K562 (cell line): Measurements from ENCODE around the gene CMTM8.

Source experiments
- BRF1 ChIP-seq: IDR thresholded peaks from 3 replicates; pipeline ENCODE4 v1.6.1; 2011; ENCODE audit warnings: borderline replicate concordance, mild to moderate bottlenecking; ENCODE audit not compliant: insufficient read length; ENCODE audit errors: extremely low read depth
- ETV1 ChIP-seq: fragments of 450-650 bp; conservative IDR thresholded peaks from 2 replicates; pipeline ENCODE4 v1.6.1; 2016; ENCODE audit warnings: missing genetic modification characterization, control low read depth, low read depth, missing compliant biosample characterization
- HIVEP1 ChIP-seq: fragments of 250-450 bp; sonication (Bioruptor Pico); IDR thresholded peaks from 2 replicates; pipeline ENCODE4 v1.4.0; 2020; ENCODE audit warnings: mild to moderate bottlenecking
- HNRNPK ChIP-seq: fragments of 200-400 bp; formaldehyde crosslinking; IDR thresholded peaks from one replicate; pipeline ENCODE4 v1.6.1; 2018; ENCODE audit warnings: mild to moderate bottlenecking, low read depth, low read length; ENCODE audit not compliant: poor library complexity, severe bottlenecking
- POLR2A ChIP-seq: fragments of 450-650 bp; conservative IDR thresholded peaks from 2 replicates; pipeline ENCODE4 v1.6.1; 2016
- POLR2AphosphoS2 ChIP-seq: IDR thresholded peaks from 2 replicates; pipeline ENCODE4 v1.6.1; 2012; ENCODE audit warnings: low read length, improper control_type of control experiment
- POLR2H ChIP-seq: IDR thresholded peaks from 2 replicates; pipeline ENCODE4 v1.6.1; 2016; ENCODE audit warnings: missing genetic modification characterization, low read depth, mild to moderate bottlenecking, control low read depth, missing compliant biosample characterization, moderate library complexity
- SIRT6 ChIP-seq: IDR thresholded peaks from one replicate; pipeline ENCODE4 v1.6.1; 2012; ENCODE audit warnings: low read depth, mild to moderate bottlenecking, control low read depth, inconsistent platforms, low read length, moderate library complexity
- ZNF263 ChIP-seq: sonication (generic); formaldehyde crosslinking; IDR thresholded peaks from 2 replicates; pipeline ENCODE4 v1.8.0; 2022; ENCODE audit warnings: mild to moderate bottlenecking, missing genetic modification reagents, borderline replicate concordance
- TF ChIP-seq, protein P1 (sequence below), 2 experiments: fragments of 450-650 bp; conservative IDR thresholded peaks; 2 replicates each; pipeline ENCODE4 v1.6.1; 2017; ENCODE audit warnings: mild to moderate bottlenecking in 2 of 2, moderate library complexity in 2 of 2
- TF ChIP-seq, protein P2 (sequence below), 3 experiments: IDR thresholded peaks in 2 of 3; conservative IDR thresholded peaks in 1 of 3; 2 replicates each; pipeline ENCODE4 v1.5.1; 2011 to 2012; ENCODE audit warnings: low read length in 3 of 3, mild to moderate bottlenecking in 3 of 3, control low read depth in 2 of 3, improper control_type of control experiment in 1 of 3, inconsistent platforms in 1 of 3, low read depth in 1 of 3, mixed read lengths in 1 of 3, moderate library complexity in 1 of 3; ENCODE audit not compliant: insufficient read depth in 2 of 3
- TF ChIP-seq, protein P3 (sequence below): IDR thresholded peaks from 2 replicates; pipeline ENCODE4 v1.6.1; 2016; ENCODE audit warnings: missing genetic modification characterization, missing compliant biosample characterization

DNA sequence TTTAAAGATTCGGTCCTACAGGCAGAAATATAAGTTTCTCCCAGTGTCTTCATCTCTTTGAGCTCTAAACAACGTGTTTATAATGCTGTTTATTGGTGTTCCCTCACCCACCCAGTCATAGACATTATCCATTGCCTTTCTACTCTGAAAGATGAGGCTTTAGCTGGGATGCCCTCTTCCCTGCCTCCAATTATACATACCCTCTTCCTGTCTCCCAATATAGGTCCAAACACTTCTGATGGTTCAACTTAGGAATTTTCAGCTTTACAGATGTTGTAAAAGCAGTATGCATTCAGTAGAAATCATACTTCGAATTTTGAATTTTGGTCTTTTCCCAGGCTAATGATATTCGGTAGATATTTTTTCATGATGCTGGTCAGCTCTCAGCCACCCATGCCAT is 2.6 kb downstream of the CMTM8 start:
- TF ChIP-seq BRF1 = no peak
- TF ChIP-seq ETV1 (tag) = no peak
- TF ChIP-seq ZNF263 = no peak
- TF ChIP-seq, protein P1, sequence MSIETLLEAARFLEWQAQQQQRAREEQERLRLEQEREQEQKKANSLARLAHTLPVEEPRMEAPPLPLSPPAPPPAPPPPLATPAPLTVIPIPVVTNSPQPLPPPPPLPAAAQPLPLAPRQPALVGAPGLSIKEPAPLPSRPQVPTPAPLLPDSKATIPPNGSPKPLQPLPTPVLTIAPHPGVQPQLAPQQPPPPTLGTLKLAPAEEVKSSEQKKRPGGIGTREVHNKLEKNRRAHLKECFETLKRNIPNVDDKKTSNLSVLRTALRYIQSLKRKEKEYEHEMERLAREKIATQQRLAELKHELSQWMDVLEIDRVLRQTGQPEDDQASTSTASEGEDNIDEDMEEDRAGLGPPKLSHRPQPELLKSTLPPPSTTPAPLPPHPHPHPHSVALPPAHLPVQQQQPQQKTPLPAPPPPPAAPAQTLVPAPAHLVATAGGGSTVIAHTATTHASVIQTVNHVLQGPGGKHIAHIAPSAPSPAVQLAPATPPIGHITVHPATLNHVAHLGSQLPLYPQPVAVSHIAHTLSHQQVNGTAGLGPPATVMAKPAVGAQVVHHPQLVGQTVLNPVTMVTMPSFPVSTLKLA (conservative IDR thresholded peaks at IDR 0.05) = no peak
- TF ChIP-seq POLR2AphosphoS2 = no peak
- no peak for TF ChIP-seq SIRT6
- TF ChIP-seq, protein P2, sequence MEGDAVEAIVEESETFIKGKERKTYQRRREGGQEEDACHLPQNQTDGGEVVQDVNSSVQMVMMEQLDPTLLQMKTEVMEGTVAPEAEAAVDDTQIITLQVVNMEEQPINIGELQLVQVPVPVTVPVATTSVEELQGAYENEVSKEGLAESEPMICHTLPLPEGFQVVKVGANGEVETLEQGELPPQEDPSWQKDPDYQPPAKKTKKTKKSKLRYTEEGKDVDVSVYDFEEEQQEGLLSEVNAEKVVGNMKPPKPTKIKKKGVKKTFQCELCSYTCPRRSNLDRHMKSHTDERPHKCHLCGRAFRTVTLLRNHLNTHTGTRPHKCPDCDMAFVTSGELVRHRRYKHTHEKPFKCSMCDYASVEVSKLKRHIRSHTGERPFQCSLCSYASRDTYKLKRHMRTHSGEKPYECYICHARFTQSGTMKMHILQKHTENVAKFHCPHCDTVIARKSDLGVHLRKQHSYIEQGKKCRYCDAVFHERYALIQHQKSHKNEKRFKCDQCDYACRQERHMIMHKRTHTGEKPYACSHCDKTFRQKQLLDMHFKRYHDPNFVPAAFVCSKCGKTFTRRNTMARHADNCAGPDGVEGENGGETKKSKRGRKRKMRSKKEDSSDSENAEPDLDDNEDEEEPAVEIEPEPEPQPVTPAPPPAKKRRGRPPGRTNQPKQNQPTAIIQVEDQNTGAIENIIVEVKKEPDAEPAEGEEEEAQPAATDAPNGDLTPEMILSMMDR (IDR thresholded peaks at IDR 0.05 in 2 of 3, conservative IDR thresholded peaks at IDR 0.05 in 1 of 3; ENCODE audit: insufficient read depth in 2 of 3, low read depth in 1 of 3, low read length in 3 of 3) = no peak
- no peak for TF ChIP-seq HIVEP1 (CRISPR knock-in tag)
- TF ChIP-seq, protein P3, sequence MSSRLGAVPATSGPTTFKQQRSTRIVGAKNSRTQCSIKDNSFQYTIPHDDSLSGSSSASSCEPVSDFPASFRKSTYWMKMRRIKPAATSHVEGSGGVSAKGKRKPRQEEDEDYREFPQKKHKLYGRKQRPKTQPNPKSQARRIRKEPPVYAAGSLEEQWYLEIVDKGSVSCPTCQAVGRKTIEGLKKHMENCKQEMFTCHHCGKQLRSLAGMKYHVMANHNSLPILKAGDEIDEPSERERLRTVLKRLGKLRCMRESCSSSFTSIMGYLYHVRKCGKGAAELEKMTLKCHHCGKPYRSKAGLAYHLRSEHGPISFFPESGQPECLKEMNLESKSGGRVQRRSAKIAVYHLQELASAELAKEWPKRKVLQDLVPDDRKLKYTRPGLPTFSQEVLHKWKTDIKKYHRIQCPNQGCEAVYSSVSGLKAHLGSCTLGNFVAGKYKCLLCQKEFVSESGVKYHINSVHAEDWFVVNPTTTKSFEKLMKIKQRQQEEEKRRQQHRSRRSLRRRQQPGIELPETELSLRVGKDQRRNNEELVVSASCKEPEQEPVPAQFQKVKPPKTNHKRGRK = no peak
- TF ChIP-seq HNRNPK = no peak
- no peak for TF ChIP-seq POLR2A
- TF ChIP-seq POLR2H (tag) = no peak
